NCI-H2196 treated with DMSO at 0.1 percent for 48 hours (cell line): ENCODE data around the gene PNPLA2.

Experiments used
- DNase-seq: peaks from one replicate; lab custom pipeline; 2025; ENCODE audit not compliant: unreplicated experiment; lab: John Stamatoyannopoulos, UW

Gene PNPLA2

GRCh38 chr11:815675-816432 is 2.9 kb upstream of the PNPLA2 start:
- no peak for DNase-seq

- no peak for DNase-seq
These were observed 2.3 kb upstream of the PNPLA2 start for GRCh38 chr11:816433-816779.

- peak; percentile 83 for DNase-seq
These were observed 616 bp downstream of the PNPLA2 start for GRCh38 chr11:819129-819931.

- peak; percentile 76 for DNase-seq
These were observed 1.4 kb downstream of the PNPLA2 start for GRCh38 chr11:819943-820649.

GRCh38 chr11:820655-821511 is 2.2 kb downstream of the PNPLA2 start:
- peak; percentile 20 for DNase-seq

GRCh38 chr11:821512-822371 is 3.0 kb downstream of the PNPLA2 start:
- DNase-seq: no peak

- no peak for DNase-seq
These were observed 5.0 kb downstream of the PNPLA2 start for GRCh38 chr11:823441-824291.

GRCh38 chr11:824292-824880 is 5.7 kb downstream of the PNPLA2 start:
- peak; percentile 57 for DNase-seq

GRCh38 chr11:824942-825341 is 6.2 kb downstream of the PNPLA2 start:
- peak; percentile 34 for DNase-seq

GRCh38 chr11:825366-826226 is 6.9 kb downstream of the PNPLA2 start:
- DNase-seq: no peak

- no peak for DNase-seq
These were observed 7.5 kb downstream of the PNPLA2 start for GRCh38 chr11:826227-826621.

GRCh38 chr11:826836-827145 is 8.1 kb downstream of the PNPLA2 start:
- DNase-seq: no peak

GRCh38 chr11:827146-827896 is 8.6 kb downstream of the PNPLA2 start:
- DNase-seq: peak; percentile 35

- no peak for DNase-seq
These were observed 9.1 kb downstream of the PNPLA2 start, which contains the start of gene CRACR2B for GRCh38 chr11:827897-828192. Gene CRACR2B (plus strand): TSS chr11:827919. CDS start chr11:828608, 689 bp downstream.

- DNase-seq: no peak
These were observed 9.9 kb downstream of the PNPLA2 start for GRCh38 chr11:828506-829175.

- no peak for DNase-seq
These were observed 10.6 kb downstream of the PNPLA2 start for GRCh38 chr11:829176-829846.
